COLO668 (cell line): ENCODE measurements around the gene AP2S1.
A peak's percentile ranks its signal among the peaks of the same experiment; 100 is the strongest.
"Not testable (repeated sequence)": the region's sequence is repeated elsewhere in the genome, so short reads cannot be mapped to it uniquely, and the experiment has no call there.

Source experiments
- DNase-seq: peaks from one replicate; lab custom pipeline; 2025; ENCODE audit not compliant: unreplicated experiment; lab: John Stamatoyannopoulos, UW

The AP2S1 gene

DNA sequence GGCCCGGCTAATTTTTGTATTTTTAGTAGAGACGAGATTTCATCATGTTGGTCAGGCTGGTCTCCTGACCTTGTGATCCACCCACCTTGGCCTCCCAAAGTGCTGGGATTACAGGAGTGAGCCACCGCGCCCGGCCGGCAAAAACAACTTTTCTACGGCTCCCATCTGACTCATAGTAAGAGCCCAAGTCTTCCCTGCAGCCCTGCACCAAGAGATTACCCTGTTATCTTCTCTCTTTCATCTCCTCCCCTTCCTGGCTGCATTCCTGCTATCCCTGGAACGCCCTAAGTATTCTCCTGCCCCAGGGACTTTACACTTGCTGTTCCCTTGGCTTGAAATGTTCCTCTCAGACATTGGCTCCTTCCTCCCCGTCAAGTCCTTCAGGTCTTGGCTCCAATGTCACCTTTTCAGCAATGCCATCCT, 6.6 kb downstream of the AP2S1 start:
- DNase-seq = no peak

DNA sequence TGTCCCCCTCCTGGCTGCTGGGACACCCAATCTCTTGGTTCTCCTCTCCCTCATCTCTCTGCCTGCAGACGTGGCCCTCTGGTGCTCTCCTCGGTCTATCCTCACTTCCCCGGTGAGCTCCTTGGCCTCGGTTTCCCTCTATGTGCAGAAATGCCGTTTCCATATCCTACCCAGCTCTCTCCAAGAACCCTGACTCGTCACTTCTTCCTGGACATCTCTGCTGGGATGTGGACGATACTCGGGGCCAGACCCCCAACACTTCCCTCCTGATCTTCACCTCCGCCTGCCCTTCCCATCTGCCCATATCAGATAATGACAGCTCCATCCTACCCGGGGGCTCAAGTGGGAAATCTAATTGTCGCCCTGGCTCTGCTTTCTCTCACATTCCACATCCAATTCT, 7.9 kb downstream of the AP2S1 start:
- DNase-seq = no peak

DNA sequence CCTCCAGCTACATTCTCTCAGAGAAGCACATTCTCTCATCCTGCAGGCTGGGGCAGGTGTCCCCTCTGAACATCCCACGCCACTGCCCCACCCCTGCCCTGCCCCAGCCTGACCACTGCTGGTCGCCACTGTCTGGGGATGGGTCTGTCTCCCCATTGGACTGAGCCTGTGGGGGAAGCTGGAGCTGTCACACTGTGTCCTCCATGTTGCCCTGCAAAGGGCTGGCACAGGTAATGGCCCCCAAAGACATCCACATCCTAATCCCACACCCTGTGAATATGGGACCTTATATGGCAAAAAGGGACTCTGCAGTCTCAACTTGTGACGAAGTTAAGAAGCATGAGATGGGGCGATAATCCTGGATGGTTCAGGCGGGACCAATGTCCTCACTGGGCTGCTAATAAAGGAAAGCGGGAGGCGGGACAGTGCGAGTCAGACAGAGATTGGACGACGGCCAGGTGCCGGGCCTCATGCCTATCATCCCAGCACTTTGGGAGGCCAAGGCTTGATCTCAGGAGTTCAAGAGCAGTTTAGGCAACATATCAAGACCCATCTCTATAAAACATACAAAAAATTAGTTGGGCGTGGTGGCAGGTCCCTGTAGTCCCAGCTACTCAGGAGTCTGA, 9.1 kb downstream of the AP2S1 start:
- no peak for DNase-seq

DNA sequence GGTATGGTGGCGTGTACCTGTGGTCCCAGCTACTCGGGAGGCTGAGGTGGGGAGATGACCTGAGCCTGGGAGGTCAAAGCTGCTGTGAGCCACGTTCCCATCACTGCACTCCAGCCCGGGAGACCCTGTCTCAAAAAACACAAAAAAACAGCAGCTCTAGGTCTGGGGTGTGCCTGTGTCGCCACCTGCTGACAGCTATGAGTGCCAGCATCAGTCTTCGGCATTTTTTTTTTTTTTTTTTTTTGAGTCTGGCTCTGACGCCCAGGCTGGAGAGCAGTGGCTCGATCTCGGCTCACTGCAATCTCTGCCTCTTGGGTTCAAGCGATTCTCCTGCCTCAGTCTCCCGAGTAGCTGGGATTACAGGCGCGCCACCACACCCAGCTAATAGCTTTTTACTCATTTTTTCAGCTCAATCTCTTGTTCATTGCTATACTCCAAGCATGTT, 10.1 kb downstream of the AP2S1 start:
- DNase-seq = peak; percentile 53

DNA sequence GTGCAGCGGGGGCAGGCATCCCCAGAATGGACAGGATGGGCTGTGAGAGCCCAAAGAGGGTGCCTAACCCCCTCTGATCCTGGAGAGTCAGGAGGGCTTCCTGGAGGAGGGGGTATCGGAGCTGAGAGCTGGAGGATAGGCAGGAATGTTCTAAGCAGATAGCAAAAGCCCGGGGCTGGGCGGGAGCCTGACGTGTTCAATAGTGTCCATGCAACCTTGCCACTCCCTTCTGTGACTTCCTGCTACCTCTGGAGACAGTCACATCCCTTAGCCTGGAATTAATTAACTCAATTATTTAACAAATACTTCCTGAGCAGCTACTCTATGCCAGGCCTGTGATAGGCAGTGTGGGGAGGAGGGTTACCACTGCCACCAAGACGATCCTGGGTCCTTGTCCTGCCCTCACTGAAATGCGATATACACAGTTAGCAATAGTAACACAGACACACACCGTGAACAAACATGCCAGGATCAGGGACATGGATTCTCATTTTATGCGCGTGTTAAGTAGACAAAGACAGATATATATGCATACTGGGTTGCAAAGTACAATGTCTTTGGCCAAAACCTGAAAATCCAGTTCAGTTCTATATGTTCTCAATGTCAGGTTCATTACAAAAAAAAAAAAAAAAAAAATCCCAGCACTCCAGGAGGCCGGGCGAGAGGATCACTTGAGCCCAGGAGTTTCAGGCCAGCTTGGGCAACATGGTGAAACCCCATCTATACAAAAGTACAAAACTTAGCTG, 10.7 kb downstream of the AP2S1 start:
- peak; percentile 34 for DNase-seq

DNA sequence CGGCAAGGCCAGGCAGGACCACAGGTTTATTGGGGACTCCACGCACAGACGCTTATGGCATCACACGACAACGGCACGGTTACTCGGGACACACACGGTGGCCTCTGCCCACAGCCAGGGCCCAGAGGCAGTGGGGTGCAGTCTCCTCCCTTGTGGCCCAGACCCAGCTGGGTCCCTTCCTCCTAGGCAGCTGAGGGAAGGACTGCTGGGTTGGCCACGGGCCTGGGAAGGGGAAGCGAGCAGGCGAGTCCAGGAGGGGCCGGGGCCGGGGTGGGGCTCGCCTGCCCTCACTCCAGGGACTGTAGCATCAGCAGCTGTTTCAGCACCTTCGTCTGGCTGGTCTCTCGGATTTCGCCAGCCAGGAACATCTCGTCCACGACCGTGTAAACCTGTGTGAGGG, 12.5 kb downstream of the AP2S1 start:
- no peak for DNase-seq

DNA sequence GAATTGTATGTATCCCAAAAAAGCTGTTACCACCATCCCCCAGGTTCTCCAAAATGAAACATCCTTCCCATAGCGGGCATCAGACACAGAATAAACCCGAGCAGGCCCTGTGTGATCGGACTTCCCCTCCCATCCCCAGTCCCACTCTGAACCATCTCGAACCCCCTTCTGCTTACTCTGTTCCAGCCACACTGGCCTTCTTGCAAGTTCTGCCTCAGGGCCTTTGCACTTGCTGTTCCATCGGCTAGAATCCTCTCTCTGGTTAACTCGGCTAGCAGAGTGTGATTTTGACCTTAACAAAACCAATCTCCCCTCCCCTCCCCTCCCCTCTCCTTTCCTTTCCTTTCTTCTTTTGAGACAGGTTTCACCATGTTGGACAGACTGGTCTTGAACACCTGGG, 15.7 kb downstream of the AP2S1 start:
- DNase-seq = no peak

DNA sequence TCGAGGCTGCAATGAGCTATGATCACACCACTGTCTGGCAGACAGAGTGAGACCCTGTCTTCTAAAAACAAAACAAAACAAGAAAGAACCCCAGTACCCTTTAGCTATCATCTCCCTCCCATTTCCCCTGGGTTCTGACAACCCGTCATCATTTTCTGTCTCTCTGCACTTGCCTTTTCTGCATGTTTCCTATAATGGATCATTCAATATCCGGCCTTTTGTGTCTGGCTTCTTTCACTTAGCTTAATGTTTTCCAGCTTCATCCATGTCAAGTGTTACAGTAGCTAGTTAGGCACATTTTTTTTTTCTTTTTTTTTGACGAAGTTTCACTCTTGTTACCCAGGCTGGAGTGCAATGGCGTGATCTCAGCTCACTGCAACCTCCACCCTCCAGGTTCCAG, 16.5 kb downstream of the AP2S1 start:
- no peak for DNase-seq

DNA sequence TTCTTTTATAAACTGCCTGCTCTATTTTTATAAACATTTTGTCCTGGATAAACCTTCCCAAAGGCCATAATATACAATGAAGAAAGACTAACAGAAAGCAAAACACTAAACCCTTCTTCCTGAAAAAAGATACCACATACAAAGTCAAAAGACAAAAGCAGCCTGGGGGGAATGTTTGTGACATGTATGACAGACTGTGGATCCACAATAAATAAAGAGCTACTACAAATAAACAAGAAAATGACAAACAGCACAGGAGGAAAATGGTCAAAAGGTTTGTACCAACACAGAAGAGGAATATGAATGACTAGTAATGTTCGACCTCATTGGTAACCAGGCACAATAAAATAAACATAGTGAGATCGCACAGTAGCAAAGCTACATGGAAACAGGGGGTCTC, 19.8 kb downstream of the AP2S1 start:
- DNase-seq = no peak

DNA sequence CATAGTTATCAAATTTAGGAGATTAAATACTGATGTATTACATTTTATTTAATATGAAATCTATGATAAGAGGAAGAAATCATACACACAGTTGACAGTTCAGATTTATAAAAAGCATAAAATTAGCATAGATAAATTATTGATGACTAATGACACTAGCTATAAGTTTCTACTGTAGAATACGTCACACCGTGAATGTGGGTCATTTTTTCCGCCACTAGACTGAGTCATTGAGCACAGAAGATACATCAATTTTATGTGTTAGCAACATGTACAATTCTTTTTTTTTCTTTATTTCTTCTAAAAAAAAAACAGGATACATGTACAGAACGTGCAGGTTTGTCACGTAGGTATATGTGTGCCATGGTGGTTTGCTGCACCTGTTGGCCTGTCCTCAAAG, 22.2 kb downstream of the AP2S1 start:
- DNase-seq = no peak

DNA sequence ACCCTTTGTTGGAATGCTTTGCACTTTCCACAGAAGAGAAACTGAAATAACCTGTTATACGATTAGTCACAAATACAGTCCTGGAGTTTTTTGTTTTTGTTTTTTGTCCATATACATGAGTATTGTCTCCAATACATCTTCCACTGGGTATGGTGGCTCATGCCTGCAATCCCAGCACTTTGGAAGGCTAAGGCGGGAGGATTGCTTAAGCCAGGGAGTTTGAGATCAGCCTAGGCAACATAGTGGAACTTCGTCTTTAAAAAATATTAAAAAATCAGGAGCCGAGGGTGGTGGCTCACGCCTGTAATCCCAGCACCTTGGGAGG, 25.0 kb downstream of the AP2S1 start:
- DNase-seq = no peak

DNA sequence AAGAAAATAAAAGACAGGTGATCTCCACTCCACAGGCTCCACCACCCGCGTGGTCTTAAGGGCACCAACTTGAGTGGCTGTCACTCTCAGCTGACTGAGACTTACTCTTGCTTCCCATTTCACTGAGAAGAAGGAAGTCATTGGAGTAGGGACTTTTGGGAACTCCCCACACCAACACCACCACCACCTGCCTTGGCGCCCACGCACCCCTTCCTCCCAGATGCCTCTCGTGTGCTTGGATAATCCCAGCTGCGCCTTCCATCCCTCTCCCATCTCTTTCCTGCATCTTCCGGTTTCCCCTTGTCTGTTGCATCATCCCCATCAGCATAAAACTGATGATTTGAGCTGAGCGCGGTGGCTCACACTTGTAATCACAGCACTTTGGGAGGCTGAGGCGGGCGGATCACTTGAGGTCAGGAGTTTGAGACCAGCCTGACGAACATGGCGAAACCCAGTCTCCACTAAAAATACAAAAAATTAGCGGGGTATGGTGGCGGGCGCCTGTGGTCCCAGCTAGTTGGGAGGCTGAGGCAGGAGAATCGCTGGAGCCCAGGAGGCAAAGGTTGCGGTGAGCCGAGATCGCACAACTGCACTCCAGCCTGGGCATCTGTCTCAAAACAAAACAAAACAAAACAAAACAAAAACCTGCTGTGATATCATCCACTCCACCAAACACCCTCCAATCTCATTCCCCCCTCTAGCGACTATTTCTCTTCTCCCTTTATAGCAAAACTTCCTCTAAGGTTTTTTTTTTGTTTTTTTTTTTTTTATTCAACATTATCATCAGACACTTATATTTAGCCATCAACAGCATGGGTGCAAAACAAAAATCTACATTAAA, 25.5 kb downstream of the AP2S1 start:
- peak; percentile 12 for DNase-seq

DNA sequence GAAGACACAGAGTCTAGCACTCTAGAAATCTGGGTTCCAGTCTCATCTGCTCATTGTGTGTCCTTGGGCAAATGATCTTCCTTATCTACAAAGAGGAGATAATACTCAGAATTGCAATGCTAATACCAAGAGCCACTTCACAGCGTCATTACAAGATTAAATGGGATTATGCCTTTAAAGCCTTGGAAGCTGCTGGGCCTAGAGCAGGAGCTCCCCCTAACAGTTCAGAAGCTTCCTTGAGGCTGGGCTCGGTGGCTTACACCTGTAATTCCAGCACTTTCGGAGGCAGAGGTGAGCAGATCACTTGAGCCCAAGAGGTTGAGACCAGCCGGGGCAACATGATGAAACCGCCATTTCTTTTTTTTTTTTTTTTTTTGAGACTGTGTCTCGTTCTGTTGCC, 27.6 kb downstream of the AP2S1 start:
- no peak for DNase-seq

DNA sequence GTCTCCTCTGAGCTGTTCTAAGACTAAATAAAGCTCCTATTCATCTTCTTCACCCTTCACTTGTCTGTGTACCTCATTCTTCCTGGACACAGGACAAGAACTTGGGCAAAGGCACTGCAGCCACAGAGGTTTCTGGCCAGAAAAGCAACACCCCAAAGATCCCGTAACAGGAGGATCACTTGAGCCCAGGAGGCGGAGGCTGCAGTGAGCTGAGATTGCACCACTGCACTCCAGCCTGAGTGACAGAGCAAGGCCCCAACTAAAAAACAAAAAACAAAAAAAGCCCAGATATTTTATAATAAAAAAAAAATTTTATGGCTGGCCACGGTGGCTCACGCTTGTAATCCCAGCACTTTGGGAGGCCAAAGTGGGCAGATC, 28.2 kb downstream of the AP2S1 start:
- DNase-seq = not testable (repeated sequence)

DNA sequence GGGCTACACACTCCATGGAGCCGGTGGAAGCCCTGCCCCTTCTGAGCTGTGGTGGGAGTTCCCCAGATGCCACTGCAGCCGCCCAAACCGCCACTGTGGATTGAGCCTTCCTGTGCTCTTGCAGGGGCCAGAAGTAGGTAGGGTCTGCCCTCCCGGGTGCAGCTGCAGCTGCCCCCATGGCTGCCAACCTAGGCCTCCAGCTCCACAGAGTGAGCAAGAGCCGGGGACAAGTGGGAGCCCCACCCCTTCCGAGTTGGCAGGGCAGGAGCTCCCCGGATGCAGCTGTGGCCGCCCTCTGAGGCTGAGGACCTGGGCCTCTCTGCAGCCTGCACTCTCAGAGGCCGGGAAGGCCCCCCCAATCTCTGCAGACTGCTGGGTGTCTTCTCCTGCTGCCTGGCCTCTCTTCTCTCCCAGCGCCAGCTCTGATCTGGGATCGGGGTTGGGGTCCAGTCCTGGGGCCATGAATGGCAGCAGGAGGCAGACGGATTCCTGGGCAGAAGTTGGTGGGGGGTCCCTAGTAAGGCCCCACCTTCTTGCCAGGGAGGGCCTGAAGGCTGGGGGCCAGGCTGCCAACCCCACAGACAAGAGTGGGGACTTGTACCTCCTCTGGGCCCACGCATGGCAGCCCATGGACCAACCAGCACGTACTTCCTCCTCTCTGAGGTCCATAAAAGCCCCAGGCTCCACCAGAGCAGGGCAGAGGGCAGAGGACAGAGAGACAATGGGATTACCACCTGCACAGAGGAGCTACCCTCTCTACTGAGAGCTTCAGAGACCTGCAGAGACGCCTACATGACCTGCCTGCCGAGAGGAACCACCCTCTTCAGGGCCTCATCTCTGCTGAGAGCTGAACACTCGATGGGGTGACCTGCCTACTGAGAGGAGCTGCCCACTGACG, 28.9 kb downstream of the AP2S1 start:
- peak; percentile 57 for DNase-seq

DNA sequence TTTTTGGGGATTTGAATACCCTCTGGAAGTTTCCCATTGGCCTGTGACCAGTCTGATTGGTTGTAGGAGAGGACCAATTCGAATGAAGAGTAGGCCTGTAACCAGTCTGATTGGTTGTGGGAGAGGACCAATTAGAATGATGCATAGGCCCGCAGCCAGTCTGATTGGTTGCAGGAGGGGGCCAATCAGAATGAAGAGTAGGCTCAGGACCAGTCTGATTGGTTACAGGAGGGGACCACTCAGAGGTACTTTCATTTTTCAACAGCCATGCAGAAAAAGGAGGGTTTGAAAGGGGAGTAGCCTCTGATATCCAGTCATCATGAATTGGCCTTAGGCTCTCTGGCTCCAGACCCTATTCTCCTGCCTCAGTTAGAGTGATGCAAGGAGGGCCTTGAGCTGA, 31.8 kb downstream of the AP2S1 start:
- DNase-seq = no peak

DNA sequence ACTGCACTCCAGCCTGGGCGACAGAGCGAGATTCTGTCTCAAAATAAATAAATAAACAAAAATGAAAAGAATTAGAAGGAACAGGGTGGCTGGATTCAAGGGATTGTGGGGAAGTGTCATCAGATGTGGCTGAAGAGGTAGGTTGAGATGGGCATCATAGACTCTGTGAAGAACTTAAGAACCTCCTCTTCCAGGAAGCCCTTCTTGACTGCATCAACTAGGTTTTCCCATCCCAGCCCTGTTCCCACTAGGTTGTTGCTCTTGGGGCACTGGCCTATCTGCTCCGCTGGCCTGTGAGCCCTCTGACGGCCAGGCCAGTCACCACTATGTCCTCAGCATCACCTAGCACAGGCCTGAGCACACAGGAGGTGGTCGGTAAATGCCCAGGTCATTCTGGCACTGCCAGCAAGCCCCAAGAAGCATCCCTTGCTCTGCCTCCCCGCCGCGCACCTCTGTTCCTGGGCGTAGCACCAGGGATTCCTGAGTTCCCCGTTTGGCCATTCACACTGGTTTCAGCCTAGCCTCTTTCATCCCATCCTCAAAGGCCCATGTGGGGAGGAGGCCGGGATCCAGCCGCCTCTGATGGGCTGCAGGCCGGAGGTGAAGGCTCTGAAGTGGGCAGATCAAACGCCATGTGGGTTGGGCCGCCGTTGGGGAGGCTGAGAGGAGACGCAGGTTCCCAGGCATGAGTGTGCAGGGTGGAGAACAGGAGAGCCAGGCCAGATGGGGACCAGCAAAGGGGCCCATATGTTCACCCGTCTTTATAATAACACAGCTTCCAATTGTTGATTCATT, 34.6 kb downstream of the AP2S1 start:
- DNase-seq = no peak

DNA sequence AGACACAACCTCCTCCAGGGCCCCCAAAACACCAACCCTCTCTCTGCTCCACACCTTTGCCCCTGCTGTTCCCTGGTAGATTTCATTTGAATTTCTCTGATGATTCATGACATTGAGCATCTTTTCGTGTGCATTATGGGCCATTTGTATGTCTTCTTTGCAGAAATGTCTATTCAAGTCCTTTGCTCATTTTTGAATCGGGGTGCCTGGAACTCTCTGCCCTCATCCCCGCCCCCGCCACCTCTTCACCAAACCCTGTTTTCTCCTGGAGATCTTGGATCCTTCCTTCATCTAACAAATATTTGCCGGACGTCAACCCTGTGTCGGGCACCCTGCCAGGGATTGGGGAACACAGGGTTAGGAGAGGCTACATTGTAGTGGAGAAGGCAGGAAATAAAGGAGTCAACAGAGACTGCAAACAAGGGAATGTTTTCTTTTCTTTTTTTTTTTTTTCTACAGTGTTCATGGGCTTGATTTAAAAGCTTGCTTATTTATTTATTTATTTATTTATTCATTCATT, 36.7 kb downstream of the AP2S1 start:
- DNase-seq = peak; percentile 68

DNA sequence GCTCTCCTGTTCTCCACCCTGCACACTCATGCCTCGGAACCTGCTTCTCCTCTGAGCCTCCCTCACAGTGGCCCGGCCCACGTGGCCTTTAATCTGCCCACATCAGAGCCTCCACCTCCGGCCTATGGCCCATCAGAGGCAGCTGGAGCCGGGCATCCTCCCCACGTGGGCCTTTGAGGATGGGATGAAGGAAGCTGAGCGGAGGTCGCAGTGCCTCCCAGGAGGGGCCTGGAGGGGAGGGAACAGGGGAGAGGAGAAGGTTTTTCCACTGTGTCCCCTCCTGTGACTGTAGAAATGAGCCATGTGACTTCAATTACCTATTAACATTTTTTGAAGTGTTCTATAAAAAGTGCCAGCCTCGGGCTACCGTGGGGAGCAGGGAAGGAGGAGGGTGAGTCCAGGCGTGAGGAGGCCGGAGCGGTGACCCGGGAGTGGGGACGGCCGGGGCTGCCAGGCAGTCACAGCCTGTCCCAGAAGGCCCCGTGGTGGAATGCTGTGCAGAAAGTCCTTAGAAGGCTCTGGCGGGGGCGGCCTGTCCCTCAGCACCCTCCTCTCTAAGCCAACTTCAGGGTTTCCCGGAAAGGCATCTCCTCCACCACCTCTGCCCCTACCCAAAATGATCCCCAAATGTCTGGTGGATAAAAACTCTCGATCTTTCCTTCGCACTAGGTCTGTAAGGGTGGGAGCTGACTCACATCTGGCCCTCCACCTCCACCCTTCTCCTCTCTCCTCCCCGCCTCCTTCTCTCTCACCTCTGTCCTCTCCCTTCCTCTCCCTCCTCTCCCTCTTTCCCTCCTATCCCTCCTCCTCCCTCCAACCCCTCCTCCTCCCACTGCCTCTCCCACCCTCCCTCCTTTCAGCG, 37.4 kb downstream of the AP2S1 start:
- peak; percentile 13 for DNase-seq
